HG03108 (cell line): ENCODE data around the gene ABCF2.

ENCODE experiments used
- ATAC-seq: cut with Tn5 transposase; IDR thresholded peaks from one replicate; pipeline ENCODE4 v1.9.1; 2021; ENCODE audit warnings: moderate library complexity; ENCODE audit not compliant: unreplicated experiment

The ABCF2 gene

GRCh38 chr7:151175047-151175792, 51.8 kb downstream of the ABCF2 start:
- ATAC-seq = no peak

- no peak for ATAC-seq
Measured at GRCh38 chr7:151174246-151175046, 52.6 kb downstream of the ABCF2 start.

- ATAC-seq = no peak
Measured at GRCh38 chr7:151173386-151174245, 53.4 kb downstream of the ABCF2 start.

GRCh38 chr7:151172273-151173141, 54.5 kb downstream of the ABCF2 start:
- ATAC-seq = peak; percentile 56

GRCh38 chr7:151168787-151169162, 58.2 kb downstream of the ABCF2 start:
- ATAC-seq = no peak

GRCh38 chr7:151168003-151168786, 58.8 kb downstream of the ABCF2 start:
- ATAC-seq = no peak

- no peak for ATAC-seq
Measured at GRCh38 chr7:151167197-151167961, 59.6 kb downstream of the ABCF2 start, which contains the start of gene GBX1. Gene GBX1, minus strand, starts transcription at chr7:151167694. Its CDS starts 146 bp downstream, at chr7:151167548.

- no peak for ATAC-seq
Measured at GRCh38 chr7:151166629-151167196, 60.3 kb downstream of the ABCF2 start.
